Caco-2 (cell line): Measurements from ENCODE around the gene TMEM86A. TPM values are rescaled to one million over a fixed set of nuclear protein-coding genes. Genes with fewer than 3 reads are reported as not detected.

Experiments
- BruUV-seq: library from RNA; stranded (reverse); fragments of 400-500 nt; replicated peaks from 2 replicates; lab custom pipeline; 2021; lab: Mats Ljungman, UMichigan
- CTCF ChIA-PET: fragments of 300-600 bp; sonication (Branson Sonifier 250); formaldehyde crosslinking; loops from one replicate; lab custom pipeline; 2022; ENCODE audit warnings: antibody characterized with exemption; lab: Charles Lee
- POLR2A ChIA-PET: fragments of 300-600 bp; sonication (Branson Sonifier 250); formaldehyde crosslinking; loops from one replicate; lab custom pipeline; 2022; ENCODE audit warnings: antibody characterized with exemption; lab: Charles Lee
- DNase-seq, 2 experiments: peaks; one replicate each; pipeline versions ENCODE4 v3.0.0 to v3.0.0-alpha.2; 2020 to 2022
- H3K27me3 ChIP-seq: replicated peaks from 2 replicates; pipeline ENCODE4 v1.6.0; 2011; ENCODE audit warnings: low read length; ENCODE audit not compliant: control insufficient read depth, insufficient read depth
- H3K36me3 ChIP-seq: 2 replicates; pipeline ENCODE4 v1.5.1; 2011; ENCODE audit warnings: low read length; ENCODE audit not compliant: control insufficient read depth, insufficient read depth
- H3K4me1 ChIP-seq: fragments of 250-450 bp; sonication (Bioruptor Pico); 2 replicates; pipeline ENCODE4 v1.5.1; 2020; ENCODE audit warnings: mild to moderate bottlenecking
- H3K4me3 ChIP-seq: 2 replicates; pipeline ENCODE4 v1.5.1; 2011; ENCODE audit warnings: low read depth, mild to moderate bottlenecking, control low read depth, low read length
- H3K9me3 ChIP-seq: fragments of 250-450 bp; sonication (Bioruptor Pico); 2 replicates; pipeline ENCODE4 v1.5.1; 2020; ENCODE audit warnings: mild to moderate bottlenecking, moderate library complexity
- H3K27ac Mint-ChIP-seq: one replicate; pipeline ENCODE4 v1.8.0; 2022; ENCODE audit warnings: mixed read lengths; ENCODE audit not compliant: unreplicated experiment
- H3K27me3 Mint-ChIP-seq: one replicate; pipeline ENCODE4 v1.8.0; 2022; ENCODE audit warnings: mixed read lengths; ENCODE audit not compliant: insufficient read depth, unreplicated experiment
- H3K36me3 Mint-ChIP-seq: one replicate; pipeline ENCODE4 v1.8.0; 2022; ENCODE audit warnings: mild to moderate bottlenecking, mixed read lengths; ENCODE audit not compliant: insufficient read depth, unreplicated experiment
- H3K4me1 Mint-ChIP-seq: one replicate; pipeline ENCODE4 v1.8.0; 2022; ENCODE audit warnings: low read depth, mixed read lengths; ENCODE audit not compliant: unreplicated experiment
- H3K4me3 Mint-ChIP-seq: one replicate; pipeline ENCODE4 v1.8.0; 2022; ENCODE audit warnings: mild to moderate bottlenecking, moderate library complexity, mixed read lengths; ENCODE audit not compliant: unreplicated experiment
- H3K9me3 Mint-ChIP-seq: one replicate; pipeline ENCODE4 v1.8.0; 2022; ENCODE audit warnings: mixed read lengths; ENCODE audit not compliant: unreplicated experiment
- CTCF ChIP-seq, 2 experiments: fragments of 200-600 bp in 1 of 2; IDR thresholded peaks; 1 replicate in 1 of 2; 2 replicates in 1 of 2; pipeline versions ENCODE4 v1.5.1 to v1.8.0; 2011 to 2022; ENCODE audit warnings: antibody characterized with exemption in 1 of 2, control low read depth in 1 of 2, inconsistent platforms in 1 of 2, low read depth in 1 of 2, low read length in 1 of 2, mild to moderate bottlenecking in 1 of 2, moderate library complexity in 1 of 2; ENCODE audit not compliant: insufficient read depth in 1 of 2, severe bottlenecking in 1 of 2, unreplicated experiment in 1 of 2
- intact Hi-C: fragments of 100-400 bp; cut with micrococcal nuclease; formaldehyde crosslinking; loops from one replicate; pipeline ENCODE4 v1.10.0; 2022; ENCODE audit not compliant: unreplicated experiment
- total RNA-seq: library from RNA; stranded (reverse); gene quantifications from 2 replicates; pipeline ENCODE4 v1.2.3, GENCODE V29; 2022

Gene TMEM86A
- total RNA-seq, 1 experiment from 2014 or later, result 0.25 TPM

- intact Hi-C loops, result no loop called here
- Mint-ChIP-seq H3K36me3 (no peaks in the 10 kb centered on the region), H3K4me1 (no peaks in the 10 kb centered on the region), H3K27ac (no peak overlapping the region), H3K4me3 (no peak overlapping the region), H3K9me3 (no peaks in the 10 kb centered on the region), H3K27me3 (peaks cover 6% of the 10 kb centered on the region)
- DNase-seq, result no peak
- no peaks in the 10 kb centered on the region for H3K9me3 ChIP-seq
- ChIA-PET CTCF (no interaction called here), POLR2A (no interaction called here)
- no peak for TF ChIP-seq CTCF (IDR thresholded peaks at IDR 0.05; ENCODE audit: insufficient read depth in 1 of 2, low read depth in 1 of 2, low read length in 1 of 2, severe bottlenecking in 1 of 2, unreplicated experiment in 1 of 2)
- 0 out of 2 replicates have a peak, but pooled peaks cover under 1% of the 10 kb centered on the region for H3K4me1 ChIP-seq
- no peaks in the 10 kb centered on the region for H3K36me3 ChIP-seq
- H3K4me3 ChIP-seq, result no peak overlapping the region
- BruUV-seq, result no TSS peak
- no peaks in the 10 kb centered on the region for H3K27me3 ChIP-seq
Observed at GRCh38 chr11:18741783-18742182, 43.2 kb downstream of the TMEM86A start.

- Mint-ChIP-seq H3K4me3 (no peak overlapping the region), H3K36me3 (no peaks in the 10 kb centered on the region), H3K4me1 (peaks cover 7% of the 10 kb centered on the region), H3K27me3 (peaks cover 6% of the 10 kb centered on the region), H3K9me3 (no peaks in the 10 kb centered on the region), H3K27ac (no peak overlapping the region)
- POLR2A ChIA-PET, result no interaction called here
- Histone ChIP-seq H3K36me3 (no peaks in the 10 kb centered on the region), H3K4me1 (no peaks in the 10 kb centered on the region), H3K27me3 (no peaks in the 10 kb centered on the region), H3K9me3 (no peaks in the 10 kb centered on the region), H3K4me3 (no peak overlapping the region)
- CTCF ChIA-PET, result interaction anchor here (0.6 to 0.9 kb wide), 2 partner anchors 21 to 914 kb away, joined by 3 to 4 read pairs; no protein-coding TSS in a partner anchor
- no TSS peak for BruUV-seq
- intact Hi-C loops, result no loop called here
- TF ChIP-seq CTCF (IDR thresholded peaks at IDR 0.05; ENCODE audit: insufficient read depth in 1 of 2, low read depth in 1 of 2, low read length in 1 of 2, severe bottlenecking in 1 of 2, unreplicated experiment in 1 of 2), result no peak
- no peak for DNase-seq
Observed at GRCh38 chr11:18743365-18743764, 44.8 kb downstream of the TMEM86A start.

DNA sequence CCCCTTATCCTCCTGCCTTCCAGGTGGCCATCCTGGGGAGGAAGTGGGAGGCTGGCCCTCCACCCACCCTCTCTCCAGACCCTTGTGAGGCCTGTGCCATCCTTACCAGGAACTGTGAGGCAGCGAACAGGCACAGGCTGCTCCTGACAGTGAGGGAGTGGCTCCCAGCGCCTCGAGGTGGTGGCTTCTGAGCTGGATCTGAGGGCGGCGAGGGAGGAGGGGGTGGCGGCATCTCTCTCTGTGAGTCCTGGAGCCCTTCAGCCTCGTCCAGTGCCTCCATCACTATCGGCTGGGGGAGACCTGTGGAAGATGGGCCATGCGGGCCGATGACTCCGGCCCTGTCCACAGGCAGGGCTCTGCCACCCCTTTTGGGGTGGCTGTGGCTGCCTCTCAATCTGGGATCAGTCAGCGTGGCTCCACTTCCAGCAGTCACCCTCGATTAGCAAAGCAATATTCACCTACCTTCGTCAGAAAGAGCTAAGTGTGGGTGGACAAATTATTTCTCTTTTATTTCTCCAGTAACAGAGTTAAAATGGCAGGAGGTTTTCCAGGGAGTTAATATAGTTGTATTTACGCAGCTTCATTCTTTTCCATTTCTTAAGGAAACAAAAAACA, 45.4 kb downstream of the TMEM86A start:
- ChIA-PET CTCF (interaction anchor here (0.6 to 0.9 kb wide), 2 partner anchors 20 to 914 kb away, joined by 3 to 4 read pairs; no protein-coding TSS in a partner anchor), POLR2A (no interaction called here)
- BruUV-seq, result no TSS peak
- H3K36me3 Mint-ChIP-seq, result no peaks in the 10 kb centered on the region
- no peak overlapping the region for H3K27ac Mint-ChIP-seq
- intact Hi-C loops, result no loop called here
- H3K27me3 Mint-ChIP-seq, result peaks cover 4% of the 10 kb centered on the region
- Histone ChIP-seq H3K36me3 (no peaks in the 10 kb centered on the region), H3K27me3 (no peaks in the 10 kb centered on the region), H3K9me3 (no peaks in the 10 kb centered on the region), H3K4me1 (no peaks in the 10 kb centered on the region), H3K4me3 (no peak overlapping the region)
- no peak for DNase-seq
- no peak overlapping the region for H3K4me3 Mint-ChIP-seq
- no peaks in the 10 kb centered on the region for H3K9me3 Mint-ChIP-seq
- no peak for TF ChIP-seq CTCF (IDR thresholded peaks at IDR 0.05; ENCODE audit: insufficient read depth in 1 of 2, low read depth in 1 of 2, low read length in 1 of 2, severe bottlenecking in 1 of 2, unreplicated experiment in 1 of 2)
- peaks cover 7% of the 10 kb centered on the region for H3K4me1 Mint-ChIP-seq
